Endothelial cell (in vitro differentiated cells): ENCODE measurements around the gene NCAPG2. TPM values are rescaled to one million over a fixed set of nuclear protein-coding genes. Genes with fewer than 3 reads are reported as not detected.

Experiments
- DNase-seq: peaks from one replicate; pipeline ENCODE4 v3.0.0; 2021; ENCODE audit warnings: low spot score
- H3K27ac Mint-ChIP-seq: one replicate; pipeline ENCODE4 v1.8.0; 2021; ENCODE audit warnings: mixed read lengths, inconsistent platforms; ENCODE audit not compliant: unreplicated experiment
- H3K27me3 Mint-ChIP-seq: one replicate; pipeline ENCODE4 v1.8.0; 2021; ENCODE audit warnings: mild to moderate bottlenecking, moderate library complexity, mixed read lengths, inconsistent platforms; ENCODE audit not compliant: unreplicated experiment
- H3K36me3 Mint-ChIP-seq: one replicate; pipeline ENCODE4 v1.8.0; 2021; ENCODE audit warnings: mild to moderate bottlenecking, low read depth, mixed read lengths, inconsistent platforms; ENCODE audit not compliant: unreplicated experiment
- H3K4me1 Mint-ChIP-seq: one replicate; pipeline ENCODE4 v1.8.0; 2021; ENCODE audit warnings: mild to moderate bottlenecking, mixed read lengths, inconsistent platforms; ENCODE audit not compliant: unreplicated experiment
- H3K4me3 Mint-ChIP-seq: one replicate; pipeline ENCODE4 v1.8.0; 2021; ENCODE audit warnings: mild to moderate bottlenecking, mixed read lengths, inconsistent platforms; ENCODE audit not compliant: unreplicated experiment
- H3K9me3 Mint-ChIP-seq: one replicate; pipeline ENCODE4 v1.8.0; 2021; ENCODE audit warnings: mixed read lengths, inconsistent platforms; ENCODE audit not compliant: unreplicated experiment
- CTCF ChIP-seq: fragments of 200-600 bp; sonication (generic); IDR thresholded peaks from one replicate; pipeline ENCODE4 v1.5.0; 2021; ENCODE audit warnings: antibody characterized with exemption; ENCODE audit not compliant: unreplicated experiment
- total RNA-seq: library from RNA; stranded (reverse); fragmentation: NEBNext Ultra II Directional; extraction: Animal tissue kit (Norgen Biotek cat#: 25700); gene quantifications from one replicate; pipeline ENCODE4 v1.2.1, GENCODE V29; 2021; ENCODE audit not compliant: unreplicated experiment

The NCAPG2 gene
- total RNA-seq, 1 donor from 2014 or later = 25.6 TPM

GRCh38 chr7:158590181-158590530 lies 114.4 kb downstream of the NCAPG2 start:
- Mint-ChIP-seq H3K27ac (no peak overlapping the region), H3K27me3 (peaks cover 9% of the 10 kb centered on the region), H3K36me3 (peaks cover 3% of the 10 kb centered on the region), H3K9me3 (peaks cover 4% of the 10 kb centered on the region), H3K4me1 (no peaks in the 10 kb centered on the region), H3K4me3 (no peak overlapping the region)
- TF ChIP-seq CTCF = no peak
- no peak for DNase-seq

GRCh38 chr7:158589653-158590052 lies 115.0 kb downstream of the NCAPG2 start:
- H3K27me3 Mint-ChIP-seq = peaks cover 9% of the 10 kb centered on the region
- no peak overlapping the region for H3K27ac Mint-ChIP-seq
- no peaks in the 10 kb centered on the region for H3K4me1 Mint-ChIP-seq
- H3K9me3 Mint-ChIP-seq = peaks cover 4% of the 10 kb centered on the region
- DNase-seq = no peak
- H3K4me3 Mint-ChIP-seq = no peak overlapping the region
- no peak for TF ChIP-seq CTCF
- peaks cover 3% of the 10 kb centered on the region for H3K36me3 Mint-ChIP-seq

- Mint-ChIP-seq H3K27ac (no peak overlapping the region), H3K36me3 (peaks cover 3% of the 10 kb centered on the region), H3K4me3 (no peak overlapping the region), H3K9me3 (peaks cover 4% of the 10 kb centered on the region), H3K27me3 (peaks cover 9% of the 10 kb centered on the region), H3K4me1 (no peaks in the 10 kb centered on the region)
- no peak for DNase-seq
- no peak for TF ChIP-seq CTCF
These were observed 115.6 kb downstream of the NCAPG2 start for GRCh38 chr7:158588878-158589442.

- H3K36me3 Mint-ChIP-seq = peaks cover 3% of the 10 kb centered on the region
- H3K27me3 Mint-ChIP-seq = peaks cover 9% of the 10 kb centered on the region
- no peak overlapping the region for H3K4me3 Mint-ChIP-seq
- H3K9me3 Mint-ChIP-seq = peaks cover 6% of the 10 kb centered on the region
- H3K4me1 Mint-ChIP-seq = no peaks in the 10 kb centered on the region
- no peak overlapping the region for H3K27ac Mint-ChIP-seq
- TF ChIP-seq CTCF = no peak
- DNase-seq = no peak
These were observed 116.3 kb downstream of the NCAPG2 start for GRCh38 chr7:158588085-158588877.
